CD4-positive, alpha-beta T cell treated with Interleukin-6 at 100 ng/mL for 8 hours (primary cell): ENCODE measurements around the gene SORT1.
A peak's percentile ranks its signal among the peaks of the same experiment; 100 is the strongest.
"Not testable (repeated sequence)": the region's sequence is repeated elsewhere in the genome, so short reads cannot be mapped to it uniquely, and the experiment has no call there.

Source experiments
- DNase-seq: peaks from one replicate; pipeline ENCODE4 v3.0.0-alpha.2; 2020; ENCODE audit warnings: mixed read lengths, low spot score

The SORT1 gene

DNA sequence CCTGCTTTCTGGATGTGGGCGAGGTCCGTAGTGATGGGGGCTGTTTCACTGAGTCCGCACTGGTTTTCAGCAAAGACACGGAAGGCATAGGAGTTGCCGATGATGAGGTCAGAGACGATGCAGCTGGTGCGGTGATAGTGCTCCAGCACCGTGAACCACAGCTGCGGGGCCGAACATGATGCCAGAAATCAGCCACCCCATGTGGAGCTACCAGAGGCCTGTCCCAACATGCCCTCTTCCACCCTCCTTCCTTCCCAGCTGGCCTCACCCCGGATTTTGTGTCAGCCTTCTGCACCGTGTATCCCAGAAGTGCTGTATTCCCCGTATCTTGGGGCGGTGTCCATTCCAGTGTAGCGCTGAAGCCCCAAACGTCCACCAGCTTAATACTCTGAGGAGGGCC is 100.9 kb downstream of the SORT1 start:
- no peak for DNase-seq

DNA sequence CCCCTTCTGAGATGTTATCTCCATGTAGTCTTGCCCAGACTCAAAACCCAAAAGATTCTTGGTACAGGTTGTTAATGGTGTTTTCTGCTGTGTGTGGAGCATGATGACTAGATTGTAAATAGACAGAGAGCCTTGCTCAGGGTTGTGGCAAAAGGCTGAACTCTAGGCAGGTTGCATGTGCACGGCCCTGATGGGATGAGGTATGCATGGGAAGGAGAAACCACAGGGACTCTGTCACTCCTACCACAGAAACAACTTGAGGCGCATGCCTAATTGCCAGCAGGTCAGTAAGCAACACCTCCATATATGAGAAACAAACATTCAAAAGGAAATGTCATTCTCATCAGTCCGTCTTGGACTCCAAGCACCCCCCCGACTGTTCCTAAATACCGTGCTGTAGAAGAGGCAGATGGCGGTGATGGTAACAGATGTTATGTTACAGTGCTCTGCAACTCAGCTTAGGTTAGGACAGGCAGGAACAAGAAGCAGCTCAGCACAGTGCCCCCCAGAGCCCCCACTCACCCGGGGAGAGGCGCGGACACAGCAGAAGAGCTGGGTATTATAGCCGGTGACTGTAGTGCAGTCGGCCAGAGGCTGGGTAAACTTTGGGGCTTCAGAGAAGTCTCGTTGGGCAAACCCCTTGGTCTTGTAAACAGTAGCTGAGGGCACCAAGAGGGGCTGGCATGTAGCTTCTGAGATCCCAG is 101.9 kb downstream of the SORT1 start:
- no peak for DNase-seq

- no peak for DNase-seq
These were observed 103.2 kb downstream of the SORT1 start for GRCh38 chr1:109294481-109294880.

DNA sequence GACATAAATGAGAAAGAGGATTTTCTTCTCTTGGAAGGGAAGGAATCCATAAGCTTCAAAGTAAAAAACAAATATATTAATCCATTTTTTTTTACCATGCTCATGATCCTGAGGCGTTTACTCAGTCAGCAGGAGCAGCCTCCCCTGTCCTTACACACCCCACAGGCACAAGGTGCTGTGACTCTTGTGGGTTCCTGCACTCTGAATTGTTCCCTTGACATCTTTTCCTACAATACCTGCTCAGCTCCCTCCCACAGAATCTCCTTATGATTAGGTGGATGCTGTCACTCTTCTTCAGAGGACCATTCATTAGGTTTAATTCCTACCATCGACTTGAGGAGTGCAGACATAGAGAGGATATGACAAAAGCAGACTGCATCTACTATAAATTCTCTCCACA is 104.7 kb downstream of the SORT1 start:
- DNase-seq: no peak

DNA sequence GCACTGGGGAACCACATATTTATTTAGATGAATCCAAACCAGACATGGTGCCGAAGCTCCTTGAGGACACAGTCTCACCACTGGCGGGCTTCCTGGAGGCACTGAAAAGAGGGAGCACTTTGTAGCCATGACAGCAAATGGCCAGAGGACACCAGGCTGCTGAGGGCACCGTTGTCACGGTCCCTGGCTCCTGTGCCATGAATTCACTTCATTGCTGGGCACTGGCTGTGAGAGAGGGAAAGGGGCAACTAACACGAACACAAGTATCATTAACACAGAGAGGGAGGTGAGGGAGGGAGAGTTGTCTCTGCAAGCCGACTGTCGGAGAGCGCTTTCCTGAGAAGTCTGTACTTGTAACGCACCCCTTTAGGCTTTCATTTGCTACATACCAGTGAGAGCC is 105.4 kb downstream of the SORT1 start:
- no peak for DNase-seq

GRCh38 chr1:109290998-109291397 is 106.7 kb downstream of the SORT1 start:
- DNase-seq: no peak

DNA sequence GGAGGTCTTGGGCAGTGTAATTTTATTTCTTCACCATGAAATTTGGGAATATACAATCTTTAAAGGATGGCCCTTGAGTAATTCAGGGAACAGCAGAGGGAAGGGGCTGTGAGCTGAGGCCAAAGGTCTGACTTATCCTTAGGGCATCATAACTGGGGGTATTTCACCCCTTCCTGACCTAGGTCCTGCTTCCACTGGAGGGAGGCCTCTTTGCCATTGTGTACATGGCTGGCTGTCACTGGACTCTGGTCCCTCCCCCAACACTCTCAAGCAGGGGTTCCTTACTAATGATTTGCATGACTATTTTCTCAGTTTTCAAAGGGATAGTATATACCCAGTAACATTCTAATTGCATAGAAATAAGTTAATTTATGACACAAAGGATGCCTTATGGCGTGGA is 107.6 kb downstream of the SORT1 start:
- no peak for DNase-seq

- not testable (repeated sequence) for DNase-seq
These were observed 111.0 kb downstream of the SORT1 start for GRCh38 chr1:109286762-109287161.

DNA sequence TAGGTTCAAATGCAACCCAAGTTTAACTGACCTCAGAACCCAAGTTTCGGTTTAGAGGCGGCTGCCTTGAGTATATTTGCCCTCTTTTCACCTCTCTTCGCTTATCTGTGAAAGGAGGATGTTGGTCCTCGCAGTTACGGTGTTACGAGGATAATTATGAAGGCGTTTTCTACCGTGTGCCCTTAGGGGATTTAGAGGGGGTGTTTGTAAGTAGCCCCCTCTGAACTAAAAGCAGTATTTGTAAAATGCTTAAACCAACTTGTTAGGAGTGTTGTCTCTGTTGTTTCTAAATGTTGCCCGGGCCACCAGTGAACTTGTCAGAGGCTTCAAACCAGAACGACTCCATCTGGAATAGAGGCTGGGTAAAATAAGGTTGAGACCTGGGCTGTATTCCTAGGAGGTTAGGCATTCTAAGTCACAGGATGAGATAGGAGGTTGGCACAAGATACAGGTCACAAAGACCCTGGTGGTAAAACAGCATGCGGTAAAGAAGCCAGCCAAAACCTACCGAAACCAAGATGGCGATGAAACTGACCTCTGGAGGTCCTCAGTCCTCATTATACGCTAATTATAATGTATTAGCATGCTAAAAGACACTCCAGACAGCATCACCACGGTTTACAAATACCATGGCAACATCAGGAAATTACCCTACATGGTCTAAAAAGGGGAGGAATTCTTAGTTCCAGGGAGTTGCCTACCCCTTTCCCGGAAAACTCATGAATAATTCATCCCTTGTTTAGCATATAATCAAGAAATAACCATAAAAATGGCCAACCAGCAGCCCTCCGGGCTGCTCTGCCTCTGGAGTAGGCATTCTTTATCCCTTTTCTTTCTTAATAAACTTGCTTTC is 113.7 kb downstream of the SORT1 start:
- DNase-seq: peak; percentile 12

DNA sequence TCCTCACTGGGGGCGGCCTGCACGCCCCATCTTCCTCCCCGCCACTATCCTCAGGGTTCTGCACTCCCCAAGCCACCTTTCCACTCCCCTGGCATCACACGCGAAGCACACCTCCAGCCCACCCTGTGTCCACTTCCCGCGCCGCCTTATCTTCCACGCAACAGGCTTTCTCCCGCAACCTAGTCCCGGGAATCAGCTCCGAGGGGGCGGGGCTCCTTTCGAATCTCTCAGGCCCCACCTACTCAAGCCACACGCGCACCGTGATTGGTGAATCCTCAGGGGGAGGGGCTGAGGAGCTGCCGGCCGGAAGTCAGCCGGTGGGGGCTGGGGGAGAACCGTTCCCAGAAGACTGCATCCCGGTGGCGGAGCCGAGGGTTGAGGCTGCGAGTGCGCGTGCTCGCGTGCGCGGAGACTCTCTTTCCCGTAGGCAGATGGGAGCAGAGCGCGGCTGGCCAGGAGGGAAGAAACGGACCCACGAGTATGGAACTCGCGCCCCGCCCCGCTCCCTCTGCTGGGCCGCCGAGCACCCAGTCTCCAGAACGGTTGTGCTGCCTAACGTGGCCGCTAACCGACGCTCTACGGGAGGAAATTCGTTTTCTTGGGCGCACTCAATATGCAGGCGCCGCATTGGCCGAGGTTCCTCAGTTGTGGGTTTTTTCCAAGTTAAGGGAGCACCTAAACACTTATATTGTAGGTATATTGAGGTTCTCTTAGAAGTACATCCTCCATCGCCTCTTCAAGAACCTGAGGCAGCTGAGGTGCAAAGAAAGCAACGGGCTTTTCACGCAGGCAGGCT is 114.6 kb downstream of the SORT1 start, which contains the start of gene PSRC1:
PSRC1 (minus strand) TSS at position 194 of the 796 bp plus-strand sequence.
- peak; percentile 86 for DNase-seq

GRCh38 chr1:109282497-109282951 is 115.2 kb downstream of the SORT1 start:
- no peak for DNase-seq

- no peak for DNase-seq
These were observed 115.8 kb downstream of the SORT1 start for GRCh38 chr1:109281680-109282496.

DNA sequence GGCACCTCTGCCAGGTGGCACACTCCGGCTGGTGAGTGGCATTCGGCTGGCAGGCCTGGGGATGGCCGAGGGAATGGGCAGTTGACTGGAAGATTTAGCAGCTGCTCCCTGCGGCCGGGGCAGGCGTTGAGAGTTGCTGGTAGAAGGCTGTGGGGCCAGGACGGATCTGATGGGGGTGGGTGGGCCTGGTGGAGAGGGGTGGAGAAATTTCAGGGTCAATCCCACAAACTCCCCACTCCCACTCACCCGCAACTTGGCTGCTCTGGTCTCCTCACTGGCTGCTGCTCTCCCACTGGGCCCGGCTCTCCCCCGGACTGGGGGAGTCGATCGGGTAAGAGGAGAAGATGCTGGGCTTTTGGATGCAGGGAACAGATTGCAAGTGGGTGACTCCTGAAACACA is 116.9 kb downstream of the SORT1 start:
- no peak for DNase-seq

DNA sequence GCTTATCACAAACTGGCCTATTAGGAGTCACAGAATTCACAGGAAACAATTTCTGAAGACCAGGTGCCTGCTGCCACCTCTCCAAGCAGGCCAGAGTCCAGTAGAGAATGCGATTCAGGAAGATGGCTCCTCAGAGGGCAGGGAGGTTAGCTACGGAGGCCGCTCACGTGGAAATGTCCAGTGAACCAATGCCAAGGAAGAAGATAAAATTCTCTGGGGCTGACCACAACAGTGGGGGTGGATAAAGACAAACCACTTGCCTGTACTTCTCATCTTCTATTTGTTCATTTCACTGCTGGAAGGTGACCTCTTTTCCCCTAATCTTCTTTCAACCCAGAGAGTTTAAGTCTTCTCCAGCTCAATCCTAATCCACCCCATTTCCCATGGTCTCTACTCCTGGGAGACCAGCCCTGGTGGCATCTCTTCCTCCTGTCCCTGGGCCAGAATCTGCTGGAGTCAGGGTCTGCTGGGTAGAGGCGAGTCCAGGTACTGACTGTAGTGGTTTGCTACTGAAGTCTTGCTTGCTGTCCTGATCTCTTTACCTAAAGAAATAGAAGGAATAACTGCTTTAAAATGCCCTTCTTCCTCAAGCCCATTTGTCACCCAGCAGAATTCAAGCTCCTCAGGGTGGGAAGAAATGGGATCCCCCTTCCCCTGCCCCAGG is 118.0 kb downstream of the SORT1 start:
- DNase-seq: no peak

GRCh38 chr1:109277434-109278204 is 120.1 kb downstream of the SORT1 start:
- DNase-seq: peak; percentile 52

DNA sequence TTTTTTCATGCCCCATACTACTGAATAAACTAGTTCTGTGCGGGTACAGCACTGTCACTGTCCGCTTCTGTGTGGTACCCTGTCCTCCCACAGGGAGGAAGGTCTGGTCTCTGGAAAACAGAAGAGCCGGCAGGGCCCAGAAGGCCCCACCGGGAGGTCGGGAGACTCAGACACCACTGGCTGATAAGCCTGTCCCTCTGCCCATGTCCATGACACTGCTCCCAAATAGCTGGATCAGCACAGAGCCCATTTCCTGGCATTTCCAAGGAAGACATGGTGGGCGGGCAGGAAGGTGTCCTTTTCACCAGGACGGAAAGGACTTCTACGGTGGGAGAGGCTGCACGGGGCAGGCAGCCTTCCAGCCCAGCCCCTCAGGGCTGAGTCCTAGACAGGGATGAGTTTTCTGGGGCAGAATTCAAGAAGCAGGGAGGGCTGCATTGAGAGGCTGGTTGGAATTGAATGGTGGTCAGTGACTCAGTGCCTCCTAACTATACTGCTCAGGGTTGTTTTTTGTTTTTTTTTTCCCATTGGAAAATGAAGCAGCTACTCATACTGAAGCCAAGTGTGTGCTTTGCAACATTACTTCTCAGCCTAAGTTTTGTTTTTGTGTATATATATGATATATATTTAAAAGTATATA is 121.9 kb downstream of the SORT1 start:
- no peak for DNase-seq

GRCh38 chr1:109274533-109275476 is 122.9 kb downstream of the SORT1 start:
- DNase-seq: no peak

DNA sequence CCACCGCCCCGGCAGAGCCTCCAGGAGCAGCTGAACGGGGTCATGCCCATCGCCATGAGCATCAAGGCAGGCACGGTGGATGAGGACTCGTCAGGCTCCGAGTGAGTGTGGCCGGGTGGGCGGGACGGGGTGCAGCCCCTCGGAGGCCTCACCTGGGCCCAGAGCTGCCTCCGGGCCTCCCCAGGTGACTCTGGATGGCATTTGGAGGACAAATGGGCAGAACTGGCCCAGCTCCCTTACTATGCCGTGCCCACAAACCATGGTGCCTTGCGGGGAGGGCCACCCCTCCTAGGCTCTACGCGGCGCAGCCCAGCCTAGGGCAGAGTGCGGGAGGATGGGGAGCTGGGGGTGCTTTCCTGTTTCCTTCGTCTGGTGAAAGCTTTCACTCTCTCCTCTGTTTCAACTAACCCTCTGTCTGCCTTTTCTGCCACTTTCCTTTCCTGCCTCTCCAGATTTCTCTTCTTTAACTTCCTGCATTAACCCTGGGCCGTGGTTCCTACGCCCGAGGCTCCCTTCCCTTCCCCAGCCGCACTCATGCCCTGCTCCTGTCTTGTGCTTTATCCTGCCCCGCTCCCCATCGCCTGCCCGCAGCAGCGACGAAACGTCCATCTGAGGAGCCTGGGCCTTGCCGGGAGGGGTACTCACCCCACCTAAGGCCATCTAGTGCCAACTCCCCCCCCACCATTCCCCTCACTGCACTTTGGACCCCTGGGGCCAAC is 124.0 kb downstream of the SORT1 start:
- no peak for DNase-seq
